ENCODE measurements around the gene ANKRD13A. TPM values are rescaled to one million over a fixed set of nuclear protein-coding genes. Genes with fewer than 3 reads are reported as not detected.
A peak's percentile ranks its signal among the peaks of the same experiment; 100 is the strongest.

The ANKRD13A gene
- total and polyA plus RNA-seq, 2 of the 13 experiments (the other 11 are each of a cell fraction or from before 2014, with no cell fraction given), result 34.1 to 41.6 TPM

DNA sequence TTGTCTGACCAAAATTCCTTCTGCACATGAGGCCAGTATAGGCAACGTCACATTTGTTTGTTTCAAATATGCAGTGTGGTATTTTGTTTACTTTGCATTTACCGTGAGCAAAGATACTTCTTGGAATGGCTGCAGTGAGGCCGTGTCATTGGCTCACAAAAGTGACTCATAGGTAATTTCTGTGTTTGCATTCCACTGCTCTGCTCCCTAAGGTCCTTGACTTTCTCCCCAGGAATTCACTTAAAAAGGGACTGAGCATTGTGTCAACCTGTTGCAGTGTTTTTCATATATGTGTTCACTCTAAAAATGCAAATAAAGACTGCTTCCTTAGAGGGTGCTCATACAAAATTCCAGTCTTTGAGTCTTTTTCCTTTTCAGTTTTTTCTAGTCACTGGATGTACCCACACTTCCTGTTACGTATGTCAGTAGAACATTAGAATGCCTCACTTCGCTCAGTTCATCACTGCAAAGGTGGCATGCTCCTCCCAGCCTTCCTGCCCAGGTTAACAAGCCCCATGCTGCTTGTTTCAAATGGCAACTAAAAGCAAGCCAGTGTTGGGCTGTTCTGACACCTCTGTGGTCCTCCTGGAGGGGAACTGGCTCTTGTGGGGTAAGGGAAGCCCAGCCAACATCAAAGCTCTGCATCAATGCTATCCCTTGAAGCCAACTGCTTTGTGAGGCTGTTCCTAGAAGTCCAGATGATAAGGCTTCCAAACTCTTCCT lies 40.0 kb downstream of the ANKRD13A start (continued):
- no peak for TF ChIP-seq NFAT5 (CRISPR knock-in tag; IDR thresholded peaks at IDR 0.05)
- TF ChIP-seq ONECUT2 (CRISPR knock-in tag; IDR thresholded peaks at IDR 0.05), result no peak
- TF ChIP-seq BCL6 (CRISPR knock-in tag; IDR thresholded peaks at IDR 0.05), result peak; percentile 94
- TF ChIP-seq RCOR2 (CRISPR knock-in tag; IDR thresholded peaks at IDR 0.05), result peak; percentile 52; the same call in 1 of the 2 replicates
- TF ChIP-seq ZNF30 (CRISPR knock-in tag; IDR thresholded peaks at IDR 0.05), result no peak
- TF ChIP-seq KMT2B (CRISPR knock-in tag; IDR thresholded peaks at IDR 0.05), result peak; percentile 54; the same call in 1 of the 2 replicates
- no peak for TF ChIP-seq DDIT3 (CRISPR knock-in tag; IDR thresholded peaks at IDR 0.05)
- no peak for TF ChIP-seq NR3C1 (CRISPR knock-in tag; IDR thresholded peaks at IDR 0.05)
- TF ChIP-seq KDM1A (CRISPR knock-in tag; IDR thresholded peaks at IDR 0.05), result peak; percentile 14; the same call in 1 of the 2 replicates
- TF ChIP-seq NONO (IDR thresholded peaks at IDR 0.05), result no peak
- no peak for TF ChIP-seq NONO (CRISPR knock-in tag; conservative IDR thresholded peaks at IDR 0.05)
- no peak for TF ChIP-seq ZIK1 (CRISPR knock-in tag; IDR thresholded peaks at IDR 0.05; ENCODE audit: borderline replicate concordance, low read depth)
- TF ChIP-seq ZNF275 (CRISPR knock-in tag; IDR thresholded peaks at IDR 0.05; ENCODE audit: borderline replicate concordance), result no peak
- TF ChIP-seq KDM5B (CRISPR knock-in tag; IDR thresholded peaks at IDR 0.05; ENCODE audit: borderline replicate concordance), result no peak
- TF ChIP-seq HDAC1 (CRISPR knock-in tag; IDR thresholded peaks at IDR 0.05), result peak; percentile 65
- no peak for TF ChIP-seq SAFB2 (CRISPR knock-in tag; IDR thresholded peaks at IDR 0.05; ENCODE audit: borderline replicate concordance, low read depth)
- TF ChIP-seq ZNF160 (CRISPR knock-in tag; IDR thresholded peaks at IDR 0.05), result no peak
- TF ChIP-seq ZNF749 (CRISPR knock-in tag; IDR thresholded peaks at IDR 0.05; ENCODE audit: borderline replicate concordance), result peak; percentile 45; the same call in 1 of the 2 replicates
- TF ChIP-seq TAF15 (IDR thresholded peaks at IDR 0.05; ENCODE audit: low read depth, low read length, poor library complexity, severe bottlenecking), result no peak
- peak; percentile 76 for TF ChIP-seq HDAC2 (CRISPR knock-in tag; IDR thresholded peaks at IDR 0.05)
- peak; percentile 46; the same call in 1 of the 2 replicates for TF ChIP-seq SIX1 (CRISPR knock-in tag; IDR thresholded peaks at IDR 0.05; ENCODE audit: borderline replicate concordance)
- no peak for TF ChIP-seq NFATC3 (CRISPR knock-in tag; IDR thresholded peaks at IDR 0.05)

Measured in HepG2 (cell line).